Measurements from ENCODE around the gene ZNF587. TPM values are rescaled to one million over a fixed set of nuclear protein-coding genes. Genes with fewer than 3 reads are reported as not detected.
"Not testable (repeated sequence)": the region's sequence is repeated elsewhere in the genome, so short reads cannot be mapped to it uniquely, and the experiment has no call there.

ZNF587 gene
- total and polyA plus RNA-seq, 10 of the 15 experiments (the other 5 are each of a cell fraction or from before 2014, with no cell fraction given), result 1.9 to 27.8 (median 13.5) TPM

GRCh38 chr19:57820599-57820998 is 29.1 kb upstream of the ZNF587 start:
- peaks cover 0 to 9% of the 10 kb centered on the region in 2 experiments; a peak in 2 of 4 replicates for H3K36me3 ChIP-seq (ENCODE audit: control insufficient read depth in 2 of 2, insufficient read depth in 2 of 2, low read length in 1 of 2)
- no peak for DNase-seq (ENCODE audit: low read depth, low spot score)
- RAD21 ChIA-PET (ENCODE audit: unreplicated experiment), result interaction anchor here (1.2 to 1.5 kb wide), 2 partner anchors 49 to 51 kb away, joined by 3 to 4 read pairs; partner anchors contain the start of gene ZNF586
- peaks cover 40% of the 10 kb centered on the region for H3K79me2 ChIP-seq (ENCODE audit: control insufficient read depth, insufficient read depth, low read length)
- H2AFZ ChIP-seq (ENCODE audit: control insufficient read depth, low read depth, low read length), result no peak overlapping the region
- no peak for FAIRE-seq
- H3K9me3 ChIP-seq (replicated peaks; ENCODE audit: control insufficient read depth, insufficient read depth, low read length), result no peaks in the 10 kb centered on the region
- SMC1A ChIA-PET (ENCODE audit: uncharacterized antibody, unreplicated experiment), result interaction anchor here (1.0 to 2.5 kb wide), 3 partner anchors 19 to 73 kb away, joined by 3 to 7 read pairs (median 4); partner anchors contain the start of gene ZNF776
- in situ Hi-C loops (cut with MboI) (loop anchor here (25.0 kb wide), 1 partner anchor 1683 kb away; the partner anchor contains the start of gene ZNF444), intact Hi-C loops (cut with micrococcal nuclease; ENCODE audit: unreplicated experiment) (no loop called here)
- TF ChIP-seq ZNF687 (IDR thresholded peaks at IDR 0.05), result 0 out of 2 replicates have a peak, but pooled peaks have one; percentile 22
- no peak for TF ChIP-seq CREB1 (IDR thresholded peaks at IDR 0.05; ENCODE audit: low read depth)
- ATAC-seq, result no peak
- H3K27me3 ChIP-seq (replicated peaks in 1 of 2; ENCODE audit: control insufficient read depth in 2 of 2, insufficient read depth in 2 of 2, low read length in 1 of 2), result no peaks in the 10 kb centered on the region
- BruUV-seq (replicated peaks), result no TSS peak
- no peaks in the 10 kb centered on the region for H4K20me1 ChIP-seq (ENCODE audit: control insufficient read depth, insufficient read depth)
- 72% methylated on average over 6 of the region's 6 CpGs for WGBS (ENCODE audit: insufficient coverage, insufficient replicate concordance, low lambda C conversion rate, missing lambda C conversion rate)
- POLR2A ChIA-PET, result interaction anchor here (0.7 to 1.0 kb wide), 2 partner anchors 51 to 73 kb away, joined by 3 read pairs; partner anchors contain the start of gene ZNF586
- peaks cover 4% of the 10 kb centered on the region; the same call in 1 of the 2 replicates for H3K4me1 ChIP-seq (ENCODE audit: control insufficient read depth, insufficient read depth, low read length)
- H3K4me3 ChIP-seq, result peak overlapping the region; percentile 90
- H3K4me2 ChIP-seq (ENCODE audit: control insufficient read depth, insufficient read depth), result peak overlapping the region; percentile 94
- peak overlapping the region; percentile 87 for H3K9ac ChIP-seq (ENCODE audit: control insufficient read depth, insufficient read depth, low read length)
- CTCF ChIA-PET, result interaction anchor here (1.3 kb wide), 1 partner anchor 65 kb away, joined by 4 read pairs; no protein-coding TSS in a partner anchor
- peak overlapping the region; percentile 72; the same call in 1 of the 2 replicates for H3K27ac ChIP-seq (ENCODE audit: control insufficient read depth, insufficient read depth)

- WGBS (ENCODE audit: insufficient coverage, insufficient replicate concordance, low lambda C conversion rate, missing lambda C conversion rate), result 90% methylated on average over 2 of the region's 3 CpGs
- H3K9me3 ChIP-seq (replicated peaks; ENCODE audit: control insufficient read depth, insufficient read depth, low read length); H3K27ac ChIP-seq (ENCODE audit: control insufficient read depth, insufficient read depth); DNase-seq (ENCODE audit: low read depth, low spot score); RAD21 ChIA-PET (ENCODE audit: unreplicated experiment); H2AFZ ChIP-seq (ENCODE audit: control insufficient read depth, low read depth, low read length); H3K4me1 ChIP-seq (ENCODE audit: control insufficient read depth, insufficient read depth, low read length); ATAC-seq; H4K20me1 ChIP-seq (ENCODE audit: control insufficient read depth, insufficient read depth); H3K27me3 ChIP-seq (replicated peaks in 1 of 2; ENCODE audit: control insufficient read depth in 2 of 2, insufficient read depth in 2 of 2, low read length in 1 of 2); intact Hi-C loops (cut with micrococcal nuclease; ENCODE audit: unreplicated experiment): not testable (repeated sequence)
- Histone ChIP-seq H3K4me3 (peak overlapping the region; percentile 90), H3K9ac (ENCODE audit: control insufficient read depth, insufficient read depth, low read length) (peak overlapping the region; percentile 87; the same call in 1 of the 2 replicates), H3K36me3 (ENCODE audit: control insufficient read depth in 2 of 2, insufficient read depth in 2 of 2, low read length in 1 of 2) (peaks cover 0 to 11% of the 10 kb centered on the region in 2 experiments; a peak in 2 of 4 replicates), H3K79me2 (ENCODE audit: control insufficient read depth, insufficient read depth, low read length) (peaks cover 42% of the 10 kb centered on the region), H3K4me2 (ENCODE audit: control insufficient read depth, insufficient read depth) (peak overlapping the region; percentile 94)
- ChIA-PET POLR2A (interaction anchor here (0.7 to 1.0 kb wide), 2 partner anchors 51 to 74 kb away, joined by 3 read pairs; partner anchors contain the start of gene ZNF586), CTCF (interaction anchor here (0.8 to 1.3 kb wide), 2 partner anchors 10 to 65 kb away, joined by 3 to 4 read pairs; no protein-coding TSS in a partner anchor), SMC1A (ENCODE audit: uncharacterized antibody, unreplicated experiment) (interaction anchor here (1.0 to 1.4 kb wide), 2 partner anchors 20 to 68 kb away, joined by 3 to 4 read pairs; no protein-coding TSS in a partner anchor)
- FAIRE-seq, result peak; percentile 31
- in situ Hi-C loops (cut with MboI), result loop anchor here (25.0 kb wide), 1 partner anchor 1684 kb away; the partner anchor contains the start of gene ZNF444
- BruUV-seq (replicated peaks), result TSS peak; percentile 61
Measured at GRCh38 chr19:57821095-57821494, 28.6 kb upstream of the ZNF587 start.

GRCh38 chr19:57821501-57821900 is 28.2 kb upstream of the ZNF587 start:
- H4K20me1 ChIP-seq (ENCODE audit: control insufficient read depth, insufficient read depth); H3K9ac ChIP-seq (ENCODE audit: control insufficient read depth, insufficient read depth, low read length); H2AFZ ChIP-seq (ENCODE audit: control insufficient read depth, low read depth, low read length); H3K4me2 ChIP-seq (ENCODE audit: control insufficient read depth, insufficient read depth); POLR2A ChIA-PET; H3K27me3 ChIP-seq (replicated peaks in 1 of 2; ENCODE audit: control insufficient read depth in 2 of 2, insufficient read depth in 2 of 2, low read length in 1 of 2); ATAC-seq; H3K4me1 ChIP-seq (ENCODE audit: control insufficient read depth, insufficient read depth, low read length); H3K9me3 ChIP-seq (replicated peaks; ENCODE audit: control insufficient read depth, insufficient read depth, low read length); BruUV-seq (replicated peaks); H3K27ac ChIP-seq (ENCODE audit: control insufficient read depth, insufficient read depth); intact Hi-C loops (cut with micrococcal nuclease; ENCODE audit: unreplicated experiment); FAIRE-seq; H3K4me3 ChIP-seq; DNase-seq (ENCODE audit: low read depth, low spot score): not testable (repeated sequence)
- SMC1A ChIA-PET (ENCODE audit: uncharacterized antibody, unreplicated experiment), result interaction anchor here (0.6 kb wide), 1 partner anchor 623 kb away, joined by 3 read pairs; no protein-coding TSS in a partner anchor
- CTCF ChIA-PET, result interaction anchor here (0.8 kb wide), 1 partner anchor 10 kb away, joined by 3 read pairs; no protein-coding TSS in a partner anchor
- in situ Hi-C loops (cut with MboI), result loop anchor here (25.0 kb wide), 1 partner anchor 1684 kb away; the partner anchor contains the start of gene ZNF444
- peaks cover 0 to 11% of the 10 kb centered on the region in 2 experiments; a peak in 2 of 4 replicates for H3K36me3 ChIP-seq (ENCODE audit: control insufficient read depth in 2 of 2, insufficient read depth in 2 of 2, low read length in 1 of 2)
- RAD21 ChIA-PET (ENCODE audit: unreplicated experiment), result interaction anchor here (1.2 kb wide), 1 partner anchor 84 kb away, joined by 3 read pairs; no protein-coding TSS in a partner anchor
- 95% methylated on average over 2 of the region's 3 CpGs for WGBS (ENCODE audit: insufficient coverage, insufficient replicate concordance, low lambda C conversion rate, missing lambda C conversion rate)
- H3K79me2 ChIP-seq (ENCODE audit: control insufficient read depth, insufficient read depth, low read length), result peaks cover 43% of the 10 kb centered on the region

Data from GM12878 (cell line).